Right lobe of liver (tissue), 6 donors: ENCODE measurements around the gene TBC1D13. TPM values are rescaled to one million over a fixed set of nuclear protein-coding genes. Genes with fewer than 3 reads are reported as not detected.
A peak's percentile ranks its signal among the peaks of the same experiment; 100 is the strongest.

Experiments used
- ATAC-seq, 4 donors: fragments of 200-7000 bp; cut with Tn5 transposase; one replicate each; pipeline ENCODE4 v1.9.1; 2020; ENCODE audit warnings: mild to moderate bottlenecking in 4 of 4, moderate library complexity in 4 of 4
- DNase-seq, 3 donors: peaks; one replicate each; pipeline ENCODE4 v3.0.0-alpha.2; 2020
- H3K27ac ChIP-seq, 3 donors: fragments of 200-600 bp; one replicate each; pipeline ENCODE4 v1.8.0; 2022
- H3K27me3 ChIP-seq, 2 donors: fragments of 200-600 bp; one replicate each; pipeline ENCODE4 v1.8.0; 2022
- H3K36me3 ChIP-seq, 4 donors: fragments of 200-600 bp; sonication (generic) in 1 of 4; one replicate each; pipeline versions ENCODE4 v1.5.1 to v1.8.0; 2017 to 2022; ENCODE audit warnings: control low read depth in 1 of 4
- H3K4me1 ChIP-seq, 4 donors: fragments of 200-600 bp; sonication (generic) in 1 of 4; one replicate each; pipeline versions ENCODE4 v1.5.1 to v1.8.0; 2017 to 2022; ENCODE audit warnings: control low read depth in 1 of 4
- H3K4me3 ChIP-seq, 3 donors: fragments of 200-600 bp; one replicate each; pipeline ENCODE4 v1.8.0; 2022
- H3K9me3 ChIP-seq, 4 donors: fragments of 200-600 bp; sonication (generic) in 1 of 4; one replicate each; pipeline versions ENCODE4 v1.5.1 to v1.8.0; 2017 to 2022; ENCODE audit warnings: control low read depth in 1 of 4
- CTCF ChIP-seq, 4 donors: fragments of 200-600 bp in 3 of 4; fragments of 450-650 bp in 1 of 4; IDR thresholded peaks; one replicate each; pipeline versions ENCODE4 v1.5.1 to v1.8.0; 2016 to 2022; ENCODE audit warnings: antibody characterized with exemption in 4 of 4, mild to moderate bottlenecking in 2 of 4
- POLR2A ChIP-seq: fragments of 450-650 bp; IDR thresholded peaks from one replicate; pipeline ENCODE4 v1.6.1; 2017; ENCODE audit warnings: antibody characterized with exemption, mild to moderate bottlenecking
- WGBS: methylation state at CpG from one replicate; pipeline ENCODE4 v1.1.6; 2018; ENCODE audit warnings: low coverage, low lambda C conversion rate; ENCODE audit not compliant: insufficient coverage; ENCODE audit errors: missing lambda C conversion rate; 5-methylcytosine and 5-hydroxymethylcytosine counted together
- intact Hi-C, 2 donors: fragments of 100-400 bp; cut with DNase I; formaldehyde crosslinking; loops; one replicate each; pipeline versions ENCODE4 v1.11.2 to v1.14.1; 2022
- total RNA-seq, 6 experiments: library from RNA; depleted of rRNA in 2 of 6; stranded (reverse); fragments of >200 nt in 2 of 6; fragmentation: NEBNext Ultra II Directional in 3 of 6; extraction: Animal tissue kit (Norgen Biotek cat#: 25700) in 3 of 6; gene quantifications; one replicate each; pipeline versions ENCODE4 v1.1.0 to v1.2.4, GENCODE V29; 2016 to 2023
- donor health status: DM: no; HTN: yes; CAD: no.
- donor health status: DM: no; HTN: no; CAD: no.
- donor health status: DM: no; HTN: no; CAD: no.
- donor health status: DM: no; HTN: yes; CAD: no.
- donor health status: DM: no; HTN: yes; CAD: no.

TBC1D13 gene
- total RNA-seq, 6 experiments from 2014 or later, result 7.3 to 16.0 (median 12.6) TPM

- Histone ChIP-seq H3K4me3 (peak overlapping the region in 2 of 3 donors; percentile 62 to 75), H3K9me3 (no peaks in the 10 kb centered on the region), H3K27ac (no peak overlapping the region), H3K36me3 (peaks cover 0 to 18% (median 2%) of the 10 kb centered on the region in 4 donors), H3K27me3 (no peaks in the 10 kb centered on the region), H3K4me1 (peaks cover 0 to 29% (median 0%) of the 10 kb centered on the region in 4 donors)
- TF ChIP-seq POLR2A, result no peak
- TF ChIP-seq CTCF (IDR thresholded peaks at IDR 0.05), result no peak
- ATAC-seq (no peak), DNase-seq (peak in 1 of 3 donors; percentile 62)
- intact Hi-C loops, result no loop called here
- WGBS, result 97% methylated on average over 3 of the region's 18 CpGs
Observed at GRCh38 chr9:128819716-128820664, 32.9 kb downstream of the TBC1D13 start.

- intact Hi-C loops, result no loop called here
- H3K36me3 ChIP-seq, result peaks cover 0 to 25% (median 3%) of the 10 kb centered on the region in 4 donors
Observed at GRCh38 chr9:128820665-128821583, 33.9 kb downstream of the TBC1D13 start.

GRCh38 chr9:128821584-128822406, 34.7 kb downstream of the TBC1D13 start:
- WGBS, result 88% methylated on average over 3 of the region's 16 CpGs
- Histone ChIP-seq H3K27me3 (no peaks in the 10 kb centered on the region), H3K4me1 (peaks cover 0 to 30% (median 0%) of the 10 kb centered on the region in 4 donors), H3K27ac (no peak overlapping the region), H3K36me3 (peaks cover 0 to 34% (median 4%) of the 10 kb centered on the region in 4 donors), H3K4me3 (no peak overlapping the region), H3K9me3 (no peaks in the 10 kb centered on the region)
- ATAC-seq (no peak), DNase-seq (no peak)
- intact Hi-C loops, result no loop called here
- TF ChIP-seq POLR2A, result no peak
- TF ChIP-seq CTCF (IDR thresholded peaks at IDR 0.05), result no peak

More at GRCh38 chr9:128820665-128821583, 33.9 kb downstream of the TBC1D13 start:
- ATAC-seq (no peak), DNase-seq (no peak)
- peaks cover 0 to 30% (median 0%) of the 10 kb centered on the region in 4 donors for H3K4me1 ChIP-seq
- no peak overlapping the region for H3K4me3 ChIP-seq
- 90% methylated on average over 16 of the region's 24 CpGs for WGBS
- no peak overlapping the region for H3K27ac ChIP-seq
- H3K27me3 ChIP-seq, result no peaks in the 10 kb centered on the region
- TF ChIP-seq CTCF (IDR thresholded peaks at IDR 0.05) (no peak), POLR2A (no peak)
- H3K9me3 ChIP-seq, result no peaks in the 10 kb centered on the region
